Measurements from ENCODE around the gene RRAGA.
"Not testable (repeated sequence)": the region's sequence is repeated elsewhere in the genome, so short reads cannot be mapped to it uniquely, and the experiment has no call there.

DNA sequence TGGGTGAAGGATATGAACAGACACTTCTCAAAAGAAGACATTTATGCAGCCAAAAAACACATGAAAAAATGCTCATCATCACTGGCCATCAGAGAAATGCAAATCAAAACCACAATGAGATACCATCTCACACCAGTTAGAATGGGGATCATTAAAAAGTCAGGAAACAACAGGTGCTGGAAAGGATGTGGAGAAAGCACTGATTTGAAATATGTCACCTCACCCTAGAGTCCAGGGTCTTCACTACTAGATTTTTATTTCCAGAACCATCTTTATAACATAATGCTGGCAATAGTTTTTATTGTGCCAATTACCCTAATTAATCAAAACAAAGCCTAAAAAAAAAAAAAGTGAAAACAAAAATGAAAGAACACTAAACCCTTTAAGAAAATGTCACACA lies 48.2 kb downstream of the RRAGA start:
- TF ChIP-seq, protein P1, sequence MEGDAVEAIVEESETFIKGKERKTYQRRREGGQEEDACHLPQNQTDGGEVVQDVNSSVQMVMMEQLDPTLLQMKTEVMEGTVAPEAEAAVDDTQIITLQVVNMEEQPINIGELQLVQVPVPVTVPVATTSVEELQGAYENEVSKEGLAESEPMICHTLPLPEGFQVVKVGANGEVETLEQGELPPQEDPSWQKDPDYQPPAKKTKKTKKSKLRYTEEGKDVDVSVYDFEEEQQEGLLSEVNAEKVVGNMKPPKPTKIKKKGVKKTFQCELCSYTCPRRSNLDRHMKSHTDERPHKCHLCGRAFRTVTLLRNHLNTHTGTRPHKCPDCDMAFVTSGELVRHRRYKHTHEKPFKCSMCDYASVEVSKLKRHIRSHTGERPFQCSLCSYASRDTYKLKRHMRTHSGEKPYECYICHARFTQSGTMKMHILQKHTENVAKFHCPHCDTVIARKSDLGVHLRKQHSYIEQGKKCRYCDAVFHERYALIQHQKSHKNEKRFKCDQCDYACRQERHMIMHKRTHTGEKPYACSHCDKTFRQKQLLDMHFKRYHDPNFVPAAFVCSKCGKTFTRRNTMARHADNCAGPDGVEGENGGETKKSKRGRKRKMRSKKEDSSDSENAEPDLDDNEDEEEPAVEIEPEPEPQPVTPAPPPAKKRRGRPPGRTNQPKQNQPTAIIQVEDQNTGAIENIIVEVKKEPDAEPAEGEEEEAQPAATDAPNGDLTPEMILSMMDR (IDR thresholded peaks at IDR 0.05): not testable (repeated sequence)
- not testable (repeated sequence) for TF ChIP-seq POLR2A, EP300, POLR2AphosphoS5 (IDR thresholded peaks at IDR 0.05)
